ENCODE data around the gene MFSD6L. TPM values are rescaled to one million over a fixed set of nuclear protein-coding genes. Genes with fewer than 3 reads are reported as not detected.
A peak's percentile ranks its signal among the peaks of the same experiment; 100 is the strongest.

Gene MFSD6L
- total and polyA plus RNA-seq, 2 of the 13 experiments (the other 11 are each of a cell fraction or from before 2014, with no cell fraction given): not detected

GRCh38 chr17:8818047-8818446, 18.9 kb upstream of the MFSD6L start (continued):
- TF ChIP-seq, protein P1, sequence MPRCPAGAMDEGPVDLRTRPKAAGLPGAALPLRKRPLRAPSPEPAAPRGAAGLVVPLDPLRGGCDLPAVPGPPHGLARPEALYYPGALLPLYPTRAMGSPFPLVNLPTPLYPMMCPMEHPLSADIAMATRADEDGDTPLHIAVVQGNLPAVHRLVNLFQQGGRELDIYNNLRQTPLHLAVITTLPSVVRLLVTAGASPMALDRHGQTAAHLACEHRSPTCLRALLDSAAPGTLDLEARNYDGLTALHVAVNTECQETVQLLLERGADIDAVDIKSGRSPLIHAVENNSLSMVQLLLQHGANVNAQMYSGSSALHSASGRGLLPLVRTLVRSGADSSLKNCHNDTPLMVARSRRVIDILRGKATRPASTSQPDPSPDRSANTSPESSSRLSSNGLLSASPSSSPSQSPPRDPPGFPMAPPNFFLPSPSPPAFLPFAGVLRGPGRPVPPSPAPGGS (CRISPR knock-in tag; IDR thresholded peaks at IDR 0.05): no peak
- TF ChIP-seq, protein P2, sequence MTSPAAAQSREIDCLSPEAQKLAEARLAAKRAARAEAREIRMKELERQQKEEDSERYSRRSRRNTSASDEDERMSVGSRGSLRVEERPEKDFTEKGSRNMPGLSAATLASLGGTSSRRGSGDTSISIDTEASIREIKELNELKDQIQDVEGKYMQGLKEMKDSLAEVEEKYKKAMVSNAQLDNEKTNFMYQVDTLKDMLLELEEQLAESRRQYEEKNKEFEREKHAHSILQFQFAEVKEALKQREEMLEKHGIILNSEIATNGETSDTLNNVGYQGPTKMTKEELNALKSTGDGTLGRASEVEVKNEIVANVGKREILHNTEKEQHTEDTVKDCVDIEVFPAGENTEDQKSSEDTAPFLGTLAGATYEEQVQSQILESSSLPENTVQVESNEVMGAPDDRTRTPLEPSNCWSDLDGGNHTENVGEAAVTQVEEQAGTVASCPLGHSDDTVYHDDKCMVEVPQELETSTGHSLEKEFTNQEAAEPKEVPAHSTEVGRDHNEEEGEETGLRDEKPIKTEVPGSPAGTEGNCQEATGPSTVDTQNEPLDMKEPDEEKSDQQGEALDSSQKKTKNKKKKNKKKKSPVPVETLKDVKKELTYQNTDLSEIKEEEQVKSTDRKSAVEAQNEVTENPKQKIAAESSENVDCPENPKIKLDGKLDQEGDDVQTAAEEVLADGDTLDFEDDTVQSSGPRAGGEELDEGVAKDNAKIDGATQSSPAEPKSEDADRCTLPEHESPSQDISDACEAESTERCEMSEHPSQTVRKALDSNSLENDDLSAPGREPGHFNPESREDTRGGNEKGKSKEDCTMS (CRISPR knock-in tag; conservative IDR thresholded peaks at IDR 0.05): no peak
- no peak for TF ChIP-seq PTBP1 (IDR thresholded peaks at IDR 0.05; ENCODE audit: low read depth, low read length, poor library complexity, severe bottlenecking)

GRCh38 chr17:8806926-8807550, 7.9 kb upstream of the MFSD6L start:
- no peaks in the 10 kb centered on the region for H3K36me3 ChIP-seq (replicated peaks in 1 of 2; ENCODE audit: control insufficient read depth in 1 of 2, insufficient read depth in 2 of 2, low read length in 2 of 2)
- no peak overlapping the region for H3K4me3 ChIP-seq (replicated peaks in 1 of 3; ENCODE audit: insufficient read depth in 1 of 3, low read depth in 2 of 3, low read length in 3 of 3)
- H3K27ac ChIP-seq (ENCODE audit: extremely low read length, insufficient read depth, low read length): no peak overlapping the region
- peaks cover 12% of the 10 kb centered on the region for H3K9me3 ChIP-seq (ENCODE audit: low read length)
- no peak for DNase-seq (ENCODE audit: low spot score)
- BruUV-seq (replicated peaks): no TSS peak
- H3K79me2 ChIP-seq (ENCODE audit: insufficient read depth, low read length): no peaks in the 10 kb centered on the region
- H3K4me2 ChIP-seq (ENCODE audit: low read depth, low read length): no peak overlapping the region
- H3K9ac ChIP-seq (ENCODE audit: insufficient read depth, low read depth, low read length): no peak overlapping the region
- intact Hi-C loops (cut with micrococcal nuclease; ENCODE audit: unreplicated experiment) (no loop called here), in situ Hi-C loops (cut with HindIII; ENCODE audit: extremely low pct_ligation_motif_present, low pct_unique_long_range_greater_than_20kb) (no loop called here)
- no peak overlapping the region for H2AFZ ChIP-seq (ENCODE audit: low read length)
- TF ChIP-seq GABPA (IDR thresholded peaks at IDR 0.05; ENCODE audit: low read depth, low read length) (no peak), GABPA (CRISPR knock-in tag; IDR thresholded peaks at IDR 0.05; ENCODE audit: low read depth) (peak; percentile 63), CBFB (CRISPR knock-in tag; IDR thresholded peaks at IDR 0.05) (no peak)
- H3K27me3 ChIP-seq (ENCODE audit: control insufficient read depth in 1 of 2, insufficient read depth in 2 of 2, low read length in 2 of 2): peaks cover 0 to 15% of the 10 kb centered on the region in 2 experiments; a peak in 3 of 5 replicates
- 22% methylated on average over 3 of the region's 4 CpGs for whole genome bisulfite sequencing (ENCODE audit: low lambda C conversion rate)
- no peak for FAIRE-seq
- no peak for ATAC-seq
- ChIA-PET CTCF (ENCODE audit: low intra/inter-chr PET ratio, low total read pairs) (no interaction called here), POLR2A (no interaction called here)
- no peaks in the 10 kb centered on the region for H3K4me1 ChIP-seq (ENCODE audit: insufficient read depth, low read length)
- no peaks in the 10 kb centered on the region for H4K20me1 ChIP-seq (ENCODE audit: insufficient read depth, low read length)
